ENCODE results near the gene UTP20.
"Not testable (repeated sequence)": the region's sequence is repeated elsewhere in the genome, so short reads cannot be mapped to it uniquely, and the experiment has no call there.

UTP20 gene

GRCh38 chr12:101375573-101375972 is 95.7 kb downstream of the UTP20 start:
- Histone ChIP-seq H3K9me2 (replicated peaks; ENCODE audit: control insufficient read depth, low read length) (no peaks in the 10 kb centered on the region), H3K27me3 (ENCODE audit: control insufficient read depth, low read length) (no peaks in the 10 kb centered on the region), H4K20me1 (ENCODE audit: control insufficient read depth, insufficient read depth, low read depth, low read length) (no peaks in the 10 kb centered on the region), H3K4me1 (ENCODE audit: control insufficient read depth, low read length) (no peaks in the 10 kb centered on the region), H3K27ac (ENCODE audit: low read depth, low read length) (no peak overlapping the region), H3K36me3 (ENCODE audit: control insufficient read depth, low read length) (peaks cover 79% of the 10 kb centered on the region), H3K9me3 (ENCODE audit: control insufficient read depth, insufficient read depth, low read length) (no peaks in the 10 kb centered on the region), H3K79me2 (ENCODE audit: control insufficient read depth, low read length) (no peaks in the 10 kb centered on the region), H3K4me2 (ENCODE audit: low read length) (no peak overlapping the region), H3K4me3 (ENCODE audit: low read length) (no peak overlapping the region), H3F3A (ENCODE audit: control insufficient read depth, insufficient read depth) (peaks cover 4% of the 10 kb centered on the region; the same call in 1 of the 2 replicates)
- TF ChIP-seq EZH2phosphoT487 (IDR thresholded peaks at IDR 0.05; ENCODE audit: borderline replicate concordance, low read length): no peak
- TF ChIP-seq, protein P1, sequence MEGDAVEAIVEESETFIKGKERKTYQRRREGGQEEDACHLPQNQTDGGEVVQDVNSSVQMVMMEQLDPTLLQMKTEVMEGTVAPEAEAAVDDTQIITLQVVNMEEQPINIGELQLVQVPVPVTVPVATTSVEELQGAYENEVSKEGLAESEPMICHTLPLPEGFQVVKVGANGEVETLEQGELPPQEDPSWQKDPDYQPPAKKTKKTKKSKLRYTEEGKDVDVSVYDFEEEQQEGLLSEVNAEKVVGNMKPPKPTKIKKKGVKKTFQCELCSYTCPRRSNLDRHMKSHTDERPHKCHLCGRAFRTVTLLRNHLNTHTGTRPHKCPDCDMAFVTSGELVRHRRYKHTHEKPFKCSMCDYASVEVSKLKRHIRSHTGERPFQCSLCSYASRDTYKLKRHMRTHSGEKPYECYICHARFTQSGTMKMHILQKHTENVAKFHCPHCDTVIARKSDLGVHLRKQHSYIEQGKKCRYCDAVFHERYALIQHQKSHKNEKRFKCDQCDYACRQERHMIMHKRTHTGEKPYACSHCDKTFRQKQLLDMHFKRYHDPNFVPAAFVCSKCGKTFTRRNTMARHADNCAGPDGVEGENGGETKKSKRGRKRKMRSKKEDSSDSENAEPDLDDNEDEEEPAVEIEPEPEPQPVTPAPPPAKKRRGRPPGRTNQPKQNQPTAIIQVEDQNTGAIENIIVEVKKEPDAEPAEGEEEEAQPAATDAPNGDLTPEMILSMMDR (IDR thresholded peaks at IDR 0.05; ENCODE audit: low read depth, low read length, poor library complexity, severe bottlenecking): no peak

DNA sequence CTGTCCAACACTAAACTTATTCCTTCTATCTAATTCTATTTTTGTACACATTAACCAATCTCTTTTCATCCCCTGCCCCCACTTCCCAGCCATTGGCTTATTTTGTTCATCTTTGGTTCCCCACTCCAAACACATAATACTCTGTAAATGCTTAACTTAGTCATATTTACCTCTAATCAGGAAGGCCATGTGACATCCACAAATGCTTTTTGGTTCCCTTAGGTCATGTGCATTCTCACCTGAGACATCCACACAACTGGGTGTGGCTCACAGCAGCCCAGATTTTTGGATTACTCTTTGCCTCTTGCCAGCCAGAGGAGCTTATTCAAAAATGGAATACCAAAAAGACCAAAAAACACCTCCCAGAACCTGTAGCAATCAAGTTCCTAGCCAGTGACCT is 99.2 kb downstream of the UTP20 start:
- no peak overlapping the region for H3K4me2 ChIP-seq (ENCODE audit: low read length)
- no peaks in the 10 kb centered on the region for H3K27me3 ChIP-seq (ENCODE audit: control insufficient read depth, low read length)
- H3K36me3 ChIP-seq (ENCODE audit: control insufficient read depth, low read length): peaks cover 82% of the 10 kb centered on the region
- no peak overlapping the region for H3K4me3 ChIP-seq (ENCODE audit: low read length)
- H3K79me2 ChIP-seq (ENCODE audit: control insufficient read depth, low read length): no peaks in the 10 kb centered on the region
- no peaks in the 10 kb centered on the region for H4K20me1 ChIP-seq (ENCODE audit: control insufficient read depth, insufficient read depth, low read depth, low read length)
- no peak for TF ChIP-seq EZH2phosphoT487 (IDR thresholded peaks at IDR 0.05; ENCODE audit: borderline replicate concordance, low read length)
- TF ChIP-seq, protein P1 (IDR thresholded peaks at IDR 0.05; ENCODE audit: low read depth, low read length, poor library complexity, severe bottlenecking): no peak
- H3K9me2 ChIP-seq (replicated peaks; ENCODE audit: control insufficient read depth, low read length): no peaks in the 10 kb centered on the region
- H3K27ac ChIP-seq (ENCODE audit: low read depth, low read length): no peak overlapping the region
- peaks cover 4% of the 10 kb centered on the region; the same call in 1 of the 2 replicates for H3F3A ChIP-seq (ENCODE audit: control insufficient read depth, insufficient read depth)
- no peaks in the 10 kb centered on the region for H3K4me1 ChIP-seq (ENCODE audit: control insufficient read depth, low read length)
- no peaks in the 10 kb centered on the region for H3K9me3 ChIP-seq (ENCODE audit: control insufficient read depth, insufficient read depth, low read length)

DNA sequence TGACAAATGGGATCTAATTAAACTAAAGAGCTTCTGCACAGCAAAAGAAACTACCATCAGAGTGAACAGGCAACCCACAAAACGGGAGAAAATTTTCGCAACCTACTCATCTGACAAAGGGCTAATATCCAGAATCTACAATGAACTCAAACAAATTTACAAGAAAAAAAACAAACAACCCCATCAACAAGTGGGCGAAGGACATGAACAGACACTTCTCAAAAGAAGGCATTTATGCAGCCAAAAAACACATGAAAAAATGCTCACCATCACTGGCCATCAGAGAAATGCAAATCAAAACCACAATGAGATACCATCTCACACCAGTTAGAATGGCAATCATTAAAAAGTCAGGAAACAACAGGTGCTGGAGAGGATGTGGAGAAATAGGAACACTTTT is 111.3 kb downstream of the UTP20 start:
- H3K36me3 ChIP-seq (ENCODE audit: control insufficient read depth, low read length): peaks cover 36% of the 10 kb centered on the region

DNA sequence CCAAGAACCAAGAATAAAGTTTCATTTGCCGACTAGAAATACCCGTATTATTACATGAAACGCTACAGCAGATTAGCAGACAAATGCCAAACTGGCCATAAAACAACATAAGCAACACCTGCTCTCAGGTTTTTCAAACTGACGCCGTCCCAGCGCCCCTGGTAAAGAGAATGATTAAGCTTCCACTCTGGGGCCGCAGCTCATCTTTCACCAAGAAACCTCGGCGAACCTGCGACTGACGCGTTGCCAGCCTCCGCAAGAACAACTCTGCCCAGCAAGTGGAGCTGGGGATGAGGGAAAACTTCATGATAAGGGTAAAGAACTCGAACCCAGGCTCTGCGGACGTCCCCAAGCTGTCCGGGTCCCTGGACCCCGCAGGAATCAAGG is 127.1 kb downstream of the UTP20 start:
- H3K36me3 ChIP-seq (ENCODE audit: control insufficient read depth, low read length): peaks cover 10% of the 10 kb centered on the region
- peaks cover 54% of the 10 kb centered on the region for H3K79me2 ChIP-seq (ENCODE audit: control insufficient read depth, low read length)
- no peaks in the 10 kb centered on the region for H3K27me3 ChIP-seq (ENCODE audit: control insufficient read depth, low read length)
- peak overlapping the region; percentile 100 for H3K4me3 ChIP-seq (ENCODE audit: low read length)
- H3K4me2 ChIP-seq (ENCODE audit: low read length): peak overlapping the region; percentile 96
- H3K27ac ChIP-seq (ENCODE audit: low read depth, low read length): peak overlapping the region; percentile 60; the same call in 1 of the 2 replicates
- no peak for TF ChIP-seq EZH2phosphoT487 (IDR thresholded peaks at IDR 0.05; ENCODE audit: borderline replicate concordance, low read length)
- TF ChIP-seq, protein P1 (IDR thresholded peaks at IDR 0.05; ENCODE audit: low read depth, low read length, poor library complexity, severe bottlenecking): no peak
- no peaks in the 10 kb centered on the region for H3K9me2 ChIP-seq (replicated peaks; ENCODE audit: control insufficient read depth, low read length)
- H3F3A ChIP-seq (ENCODE audit: control insufficient read depth, insufficient read depth): no peaks in the 10 kb centered on the region
- H3K9me3 ChIP-seq (ENCODE audit: control insufficient read depth, insufficient read depth, low read length): no peaks in the 10 kb centered on the region
- H3K4me1 ChIP-seq (ENCODE audit: control insufficient read depth, low read length): peaks cover 17% of the 10 kb centered on the region
- 0 out of 2 replicates have a peak, but pooled peaks cover 4% of the 10 kb centered on the region for H4K20me1 ChIP-seq (ENCODE audit: control insufficient read depth, insufficient read depth, low read depth, low read length)

More for the DNA sequence above, 111.3 kb downstream of the UTP20 start:
- not testable (repeated sequence) for H3K27ac ChIP-seq (ENCODE audit: low read depth, low read length); H3K9me2 ChIP-seq (replicated peaks; ENCODE audit: control insufficient read depth, low read length); H3K9me3 ChIP-seq (ENCODE audit: control insufficient read depth, insufficient read depth, low read length); H4K20me1 ChIP-seq (ENCODE audit: control insufficient read depth, insufficient read depth, low read depth, low read length); H3K4me3 ChIP-seq (ENCODE audit: low read length); H3F3A ChIP-seq (ENCODE audit: control insufficient read depth, insufficient read depth); H3K4me2 ChIP-seq (ENCODE audit: low read length); H3K4me1 ChIP-seq (ENCODE audit: control insufficient read depth, low read length); H3K79me2 ChIP-seq (ENCODE audit: control insufficient read depth, low read length); H3K27me3 ChIP-seq (ENCODE audit: control insufficient read depth, low read length)

Data from DOHH2 (cell line).